ENCODE measurements around the gene UBE2Q2. TPM values are rescaled to one million over a fixed set of nuclear protein-coding genes. Genes with fewer than 3 reads are reported as not detected.
"Not testable (repeated sequence)": the region's sequence is repeated elsewhere in the genome, so short reads cannot be mapped to it uniquely, and the experiment has no call there.

The UBE2Q2 gene
- total RNA-seq, 3 donors from 2014 or later = 11.8 to 14.2 (median 13.3) TPM

DNA sequence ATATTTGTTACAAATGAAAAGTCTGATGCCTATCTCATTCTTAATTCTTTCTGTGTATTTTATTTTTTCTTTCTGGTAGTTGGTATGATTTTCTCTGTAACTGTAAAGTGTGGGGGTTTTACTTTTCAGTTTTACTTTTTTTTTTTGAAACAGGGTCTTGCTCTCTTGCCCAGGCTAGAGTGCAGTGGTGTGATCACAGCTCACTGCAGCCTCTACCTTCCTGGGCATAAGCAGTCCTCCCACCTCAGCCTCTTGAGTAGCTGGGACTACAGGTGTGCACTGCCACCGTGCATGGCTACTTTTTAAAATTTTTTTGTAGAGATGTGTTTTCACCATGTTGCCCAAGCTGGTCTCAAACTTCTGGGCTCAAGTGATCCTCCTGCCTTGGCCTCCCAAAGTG, 22.8 kb downstream of the UBE2Q2 start:
- not testable (repeated sequence) for ATAC-seq; H3K9me3 Mint-ChIP-seq; H3K4me3 Mint-ChIP-seq; H3K27me3 Mint-ChIP-seq (ENCODE audit: low read depth); DNase-seq
- Mint-ChIP-seq H3K36me3 (ENCODE audit: insufficient read depth) (peaks cover 26% of the 10 kb centered on the region), H3K4me1 (ENCODE audit: low read depth) (peaks cover 33% of the 10 kb centered on the region)

DNA sequence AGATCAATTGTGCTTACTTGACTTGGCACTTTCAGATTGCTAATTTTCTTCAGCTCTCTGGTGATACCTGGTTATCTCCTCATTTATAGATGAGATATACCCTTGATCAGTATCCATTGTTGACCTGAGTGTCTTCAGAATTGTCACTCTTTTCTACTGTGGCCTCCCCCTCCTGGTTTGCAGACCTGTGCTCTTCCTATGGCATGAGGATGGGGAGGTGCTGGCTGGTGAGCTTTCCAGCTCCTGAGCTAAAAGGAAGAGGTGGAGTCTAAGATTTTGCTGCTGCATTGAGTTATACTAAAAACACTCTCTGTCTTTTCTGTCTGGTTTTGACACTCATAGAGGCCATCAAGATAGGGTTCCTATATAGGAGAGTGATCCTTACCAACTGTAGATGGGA, 23.7 kb downstream of the UBE2Q2 start:
- ATAC-seq (no peak), DNase-seq (no peak)
- peaks cover 33% of the 10 kb centered on the region for H3K4me1 Mint-ChIP-seq (ENCODE audit: low read depth)
- H3K4me3 Mint-ChIP-seq = no peak overlapping the region
- H3K9me3 Mint-ChIP-seq = no peaks in the 10 kb centered on the region
- no peaks in the 10 kb centered on the region for H3K27me3 Mint-ChIP-seq (ENCODE audit: low read depth)
- peaks cover 27% of the 10 kb centered on the region for H3K36me3 Mint-ChIP-seq (ENCODE audit: insufficient read depth)

DNA sequence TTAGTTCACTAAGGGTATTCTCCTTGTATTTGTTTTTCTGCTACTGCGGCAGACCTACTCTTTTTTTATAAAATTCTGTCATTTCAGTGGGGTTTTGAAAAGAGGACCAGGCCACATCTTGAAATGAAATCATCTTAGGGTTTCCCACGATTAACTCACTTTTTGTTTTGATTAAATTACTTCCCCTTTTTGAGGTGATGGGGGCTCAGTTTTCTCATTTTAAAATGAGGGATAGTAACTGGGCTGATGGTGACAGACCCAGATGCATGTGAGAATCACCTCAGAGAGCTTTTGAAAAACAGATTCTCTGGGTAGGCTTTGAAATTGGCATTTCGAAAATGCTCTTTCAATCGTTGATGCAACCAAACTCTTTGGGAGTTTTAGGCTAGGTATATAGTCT, 24.2 kb downstream of the UBE2Q2 start:
- Mint-ChIP-seq H3K4me1 (ENCODE audit: low read depth) (peaks cover 33% of the 10 kb centered on the region), H3K9me3 (no peaks in the 10 kb centered on the region), H3K27me3 (ENCODE audit: low read depth) (no peaks in the 10 kb centered on the region), H3K36me3 (ENCODE audit: insufficient read depth) (peaks cover 27% of the 10 kb centered on the region), H3K4me3 (no peak overlapping the region)
- ATAC-seq (no peak), DNase-seq (no peak)

DNA sequence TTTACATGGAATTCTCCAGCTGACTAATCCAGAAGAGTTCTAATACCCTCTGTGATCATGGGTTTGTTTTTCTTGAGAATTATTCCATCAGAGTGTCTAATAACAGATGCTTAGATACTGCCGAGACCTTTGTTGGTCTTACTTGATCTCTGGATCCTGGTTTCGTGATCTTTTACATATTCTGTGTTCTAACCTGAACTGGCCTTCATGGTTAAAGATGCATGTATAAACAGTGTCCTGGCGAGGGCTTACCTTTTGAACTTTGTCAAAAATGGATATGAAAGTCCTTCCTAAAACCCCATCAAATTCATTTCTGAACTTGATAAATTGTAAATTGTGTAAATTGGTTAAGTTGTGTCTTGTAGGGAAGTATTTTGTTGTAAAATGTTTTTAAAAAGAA, 24.8 kb downstream of the UBE2Q2 start:
- DNase-seq (no peak), ATAC-seq (no peak)
- H3K4me1 Mint-ChIP-seq (ENCODE audit: low read depth) = peaks cover 31% of the 10 kb centered on the region
- no peak overlapping the region for H3K4me3 Mint-ChIP-seq
- H3K27me3 Mint-ChIP-seq (ENCODE audit: low read depth) = no peaks in the 10 kb centered on the region
- H3K36me3 Mint-ChIP-seq (ENCODE audit: insufficient read depth) = peaks cover 25% of the 10 kb centered on the region
- no peaks in the 10 kb centered on the region for H3K9me3 Mint-ChIP-seq

DNA sequence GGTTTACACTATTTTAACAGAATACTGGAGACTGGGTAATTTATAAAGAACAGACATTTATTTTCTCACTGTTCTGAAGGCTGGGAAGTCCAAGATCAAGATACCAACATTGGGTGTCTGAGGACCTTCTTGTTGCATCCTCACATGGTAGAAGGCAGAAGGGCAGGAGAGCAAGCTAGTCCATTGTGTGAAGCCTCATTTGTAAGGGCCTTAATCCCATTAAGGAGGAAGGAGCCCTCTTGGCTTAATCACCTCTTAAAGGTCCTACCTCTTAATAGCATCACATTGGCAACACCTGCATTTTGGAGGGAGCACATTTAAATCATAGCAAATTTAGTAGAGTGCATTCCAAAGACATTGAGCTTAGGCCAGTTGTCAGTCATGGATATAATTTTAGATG, 26.2 kb downstream of the UBE2Q2 start:
- Mint-ChIP-seq H3K36me3 (ENCODE audit: insufficient read depth) (peaks cover 24% of the 10 kb centered on the region), H3K9me3 (no peaks in the 10 kb centered on the region), H3K4me1 (ENCODE audit: low read depth) (peaks cover 25% of the 10 kb centered on the region), H3K4me3 (no peak overlapping the region), H3K27me3 (ENCODE audit: low read depth) (no peaks in the 10 kb centered on the region)
- no peak for DNase-seq
- ATAC-seq = no peak

DNA sequence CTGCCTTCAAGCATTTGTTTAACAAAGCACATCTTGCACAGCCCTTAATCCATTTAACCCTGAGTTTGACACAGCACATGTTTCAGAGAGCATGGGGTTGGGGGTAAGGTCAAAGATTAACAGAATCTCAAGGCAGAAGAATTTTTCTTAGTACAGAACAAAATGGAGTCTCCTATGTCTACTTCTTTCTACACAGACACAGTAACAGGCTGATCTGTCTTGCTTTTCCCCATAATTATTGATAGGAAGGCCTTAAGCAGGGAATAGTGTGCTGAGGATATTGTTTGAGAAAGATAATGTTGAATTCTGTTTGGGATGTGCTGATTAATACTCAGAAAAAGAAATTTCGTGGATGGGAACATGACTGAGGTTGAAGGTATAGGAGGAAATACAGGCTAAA, 28.3 kb downstream of the UBE2Q2 start:
- not testable (repeated sequence) for H3K4me3 Mint-ChIP-seq; H3K27me3 Mint-ChIP-seq (ENCODE audit: low read depth); ATAC-seq; H3K9me3 Mint-ChIP-seq; DNase-seq
- Mint-ChIP-seq H3K4me1 (ENCODE audit: low read depth) (peaks cover 13% of the 10 kb centered on the region), H3K36me3 (ENCODE audit: insufficient read depth) (peaks cover 33% of the 10 kb centered on the region)

DNA sequence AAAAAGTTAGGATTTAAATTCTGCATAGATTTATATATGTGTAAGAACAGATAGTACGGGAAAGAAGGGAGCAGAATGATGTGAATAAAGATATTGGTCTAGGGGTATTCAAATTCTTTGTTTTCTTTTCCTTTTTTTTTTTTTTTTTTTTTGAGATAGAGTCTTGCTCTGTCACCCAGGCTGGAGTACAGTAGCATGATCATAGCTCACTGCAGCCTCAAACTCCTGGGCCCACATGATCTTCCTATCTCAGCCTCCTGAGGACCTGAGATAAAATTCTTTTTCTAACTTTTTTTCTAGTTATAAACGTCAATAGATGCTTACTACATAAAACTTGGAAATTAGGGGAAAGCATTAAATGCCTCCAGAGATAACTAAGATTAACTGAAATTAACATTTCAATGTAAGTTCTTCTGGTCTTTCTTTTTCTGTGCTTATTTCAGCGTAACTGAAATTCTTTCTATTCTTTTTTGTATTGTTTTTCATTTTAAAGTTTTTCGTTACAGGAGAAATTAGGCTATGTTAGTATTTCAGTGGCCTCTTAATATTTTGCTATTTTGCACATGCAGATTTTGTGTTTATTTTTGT, 29.2 kb downstream of the UBE2Q2 start:
- no peak for DNase-seq
- no peak overlapping the region for H3K4me3 Mint-ChIP-seq
- H3K36me3 Mint-ChIP-seq (ENCODE audit: insufficient read depth) = peaks cover 33% of the 10 kb centered on the region
- ATAC-seq = no peak
- H3K27me3 Mint-ChIP-seq (ENCODE audit: low read depth) = no peaks in the 10 kb centered on the region
- H3K4me1 Mint-ChIP-seq (ENCODE audit: low read depth) = peaks cover 6% of the 10 kb centered on the region
- H3K9me3 Mint-ChIP-seq = no peaks in the 10 kb centered on the region

DNA sequence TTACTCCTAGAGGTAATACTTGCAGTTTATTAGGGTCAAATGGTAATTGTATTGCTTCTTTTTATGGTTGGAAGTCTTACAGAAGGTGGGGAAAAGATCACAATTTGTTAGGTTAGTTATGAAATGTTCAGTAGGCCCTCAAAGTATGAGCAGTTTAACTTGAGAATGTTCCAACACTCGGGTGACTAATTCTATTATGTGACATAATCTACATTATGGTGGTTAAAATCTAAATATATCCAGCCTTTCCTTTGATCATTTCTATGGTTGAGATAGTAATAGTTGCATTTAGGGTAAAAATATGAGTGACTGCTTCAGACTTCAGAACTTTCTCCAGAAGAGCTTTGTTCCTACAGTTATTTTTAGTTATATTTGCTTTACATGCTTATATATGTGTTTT, 40.8 kb downstream of the UBE2Q2 start:
- DNase-seq (no peak), ATAC-seq (no peak)
- peaks cover 2% of the 10 kb centered on the region for H3K4me1 Mint-ChIP-seq (ENCODE audit: low read depth)
- H3K36me3 Mint-ChIP-seq (ENCODE audit: insufficient read depth) = peaks cover 30% of the 10 kb centered on the region
- H3K27me3 Mint-ChIP-seq (ENCODE audit: low read depth) = no peaks in the 10 kb centered on the region
- no peaks in the 10 kb centered on the region for H3K9me3 Mint-ChIP-seq
- no peak overlapping the region for H3K4me3 Mint-ChIP-seq

DNA sequence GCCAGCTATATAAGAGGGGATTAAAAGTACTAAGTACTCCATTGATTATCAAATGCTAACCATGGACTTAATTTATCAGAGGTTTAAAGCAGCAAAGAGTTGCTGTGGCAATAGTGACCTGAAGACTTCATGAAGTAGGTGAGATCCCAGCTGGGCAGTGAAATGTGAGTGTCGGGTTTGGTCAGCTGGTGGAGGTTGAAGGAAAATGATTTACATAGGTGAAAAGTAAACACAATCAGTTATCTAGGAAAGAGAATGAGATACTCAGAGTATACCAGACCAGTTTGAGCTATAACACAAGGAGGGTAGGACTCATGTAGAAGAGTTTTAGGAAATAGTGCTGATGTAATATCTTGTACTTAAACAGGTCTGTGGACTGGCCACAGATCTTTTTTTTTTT, 43.9 kb downstream of the UBE2Q2 start:
- H3K4me1 Mint-ChIP-seq (ENCODE audit: low read depth) = peaks cover 14% of the 10 kb centered on the region
- peaks cover 21% of the 10 kb centered on the region for H3K36me3 Mint-ChIP-seq (ENCODE audit: insufficient read depth)
- H3K27me3 Mint-ChIP-seq (ENCODE audit: low read depth) = no peaks in the 10 kb centered on the region

DNA sequence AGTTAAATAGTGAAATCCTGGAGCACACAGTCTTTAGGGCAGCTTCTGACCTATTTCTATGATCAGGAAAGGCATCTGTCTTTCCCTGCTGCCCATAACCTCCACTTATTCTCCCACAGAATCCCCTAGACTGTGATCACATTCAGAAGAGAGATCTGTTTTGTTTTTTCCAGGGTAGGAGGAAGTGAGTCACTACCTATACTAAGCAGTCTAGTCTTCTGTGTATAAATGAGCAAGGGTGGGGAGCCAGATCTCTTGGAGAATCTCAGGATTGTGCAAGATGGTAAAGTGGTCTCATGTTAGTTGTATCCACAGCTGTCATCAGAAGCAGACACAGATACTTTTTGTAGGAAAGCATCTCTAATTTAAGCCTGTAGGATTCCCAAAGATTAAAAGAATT, 48.6 kb downstream of the UBE2Q2 start:
- Mint-ChIP-seq H3K36me3 (ENCODE audit: insufficient read depth) (peaks cover 15% of the 10 kb centered on the region), H3K27me3 (ENCODE audit: low read depth) (no peaks in the 10 kb centered on the region)
- ATAC-seq = peak; percentile 46 to 57

More for the DNA sequence above, 43.9 kb downstream of the UBE2Q2 start:
- ATAC-seq (no peak), DNase-seq (no peak)
- Mint-ChIP-seq H3K9me3 (no peaks in the 10 kb centered on the region), H3K4me3 (no peak overlapping the region)

DNA sequence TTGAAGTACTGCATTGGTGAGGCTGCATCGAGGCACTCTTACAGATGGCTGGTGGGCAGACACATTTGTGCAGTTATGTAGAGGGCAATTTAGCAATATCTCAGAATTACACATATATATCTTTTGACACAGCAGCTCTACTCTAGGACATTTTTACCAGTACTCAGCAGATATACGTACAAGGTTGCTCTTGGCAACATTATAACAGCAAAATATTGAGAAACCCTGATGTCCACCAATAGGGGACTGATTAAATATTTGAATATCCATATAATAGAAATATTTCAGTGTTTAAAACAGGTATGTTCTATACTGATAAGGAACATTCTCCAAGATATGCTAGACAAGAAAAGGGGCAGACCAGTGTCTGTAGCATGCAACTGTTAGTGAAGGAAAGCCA, 52.5 kb downstream of the UBE2Q2 start:
- DNase-seq = no peak
- peaks cover 10% of the 10 kb centered on the region for H3K36me3 Mint-ChIP-seq (ENCODE audit: insufficient read depth)
- H3K9me3 Mint-ChIP-seq = no peaks in the 10 kb centered on the region
- H3K27me3 Mint-ChIP-seq (ENCODE audit: low read depth) = no peaks in the 10 kb centered on the region
- H3K4me3 Mint-ChIP-seq = no peak overlapping the region
- peaks cover 13% of the 10 kb centered on the region for H3K4me1 Mint-ChIP-seq (ENCODE audit: low read depth)
- no peak for ATAC-seq

More for the DNA sequence above, 48.6 kb downstream of the UBE2Q2 start:
- no peak overlapping the region for H3K4me3 Mint-ChIP-seq
- H3K9me3 Mint-ChIP-seq = no peaks in the 10 kb centered on the region
- DNase-seq = no peak
- H3K4me1 Mint-ChIP-seq (ENCODE audit: low read depth) = peaks cover 12% of the 10 kb centered on the region

DNA sequence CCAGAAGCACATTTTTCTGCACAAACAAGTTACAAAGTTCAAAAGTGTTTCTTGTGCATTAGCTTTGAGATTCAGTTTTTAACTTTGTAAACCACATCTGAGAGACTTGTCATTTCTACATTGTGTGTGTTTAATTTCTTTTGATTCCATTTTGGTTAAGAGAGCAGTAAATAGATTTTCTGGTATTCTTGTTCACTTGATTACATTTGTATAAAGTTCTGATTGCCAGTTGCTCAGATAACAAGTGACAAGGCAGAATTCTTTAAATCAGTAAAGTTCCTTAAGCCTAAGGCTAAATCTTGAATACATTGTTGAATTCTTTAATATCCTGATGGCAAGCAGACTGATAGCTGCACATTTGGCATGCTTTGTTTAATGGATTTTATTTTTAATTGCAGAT, 57.3 kb downstream of the UBE2Q2 start:
- H3K36me3 Mint-ChIP-seq (ENCODE audit: insufficient read depth) = peaks cover 13% of the 10 kb centered on the region
- ATAC-seq (no peak), DNase-seq (no peak)
- H3K4me1 Mint-ChIP-seq (ENCODE audit: low read depth) = peaks cover 31% of the 10 kb centered on the region
- H3K27me3 Mint-ChIP-seq (ENCODE audit: low read depth) = no peaks in the 10 kb centered on the region
- peak overlapping the region; percentile 54 for H3K4me3 Mint-ChIP-seq
- no peaks in the 10 kb centered on the region for H3K9me3 Mint-ChIP-seq

DNA sequence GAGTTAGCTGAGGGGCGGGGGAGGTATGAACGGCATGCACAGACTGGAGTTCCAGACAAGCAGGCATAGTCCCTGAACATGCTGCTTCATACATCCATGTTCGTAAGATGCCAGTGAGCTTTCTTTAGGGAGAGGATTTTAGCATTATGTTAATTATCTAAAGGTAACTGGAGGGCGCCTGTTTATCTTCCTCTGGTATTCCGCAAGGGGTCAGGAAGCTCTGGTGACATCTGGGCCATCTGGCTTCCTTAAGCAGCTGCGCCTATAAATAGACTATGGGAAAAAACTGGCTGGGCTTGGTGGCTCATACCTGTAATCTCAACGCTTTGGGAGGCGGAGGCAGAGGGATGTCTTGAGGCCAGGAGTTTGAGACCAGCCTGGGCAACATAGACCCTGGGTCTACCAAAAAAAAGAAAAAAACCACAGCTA, 58.9 kb downstream of the UBE2Q2 start:
- H3K4me3 Mint-ChIP-seq = peak overlapping the region; percentile 60
- ATAC-seq = no peak
- no peaks in the 10 kb centered on the region for H3K9me3 Mint-ChIP-seq
- H3K36me3 Mint-ChIP-seq (ENCODE audit: insufficient read depth) = peaks cover 16% of the 10 kb centered on the region
- no peaks in the 10 kb centered on the region for H3K27me3 Mint-ChIP-seq (ENCODE audit: low read depth)
- H3K4me1 Mint-ChIP-seq (ENCODE audit: low read depth) = peaks cover 39% of the 10 kb centered on the region
- DNase-seq = no peak

DNA sequence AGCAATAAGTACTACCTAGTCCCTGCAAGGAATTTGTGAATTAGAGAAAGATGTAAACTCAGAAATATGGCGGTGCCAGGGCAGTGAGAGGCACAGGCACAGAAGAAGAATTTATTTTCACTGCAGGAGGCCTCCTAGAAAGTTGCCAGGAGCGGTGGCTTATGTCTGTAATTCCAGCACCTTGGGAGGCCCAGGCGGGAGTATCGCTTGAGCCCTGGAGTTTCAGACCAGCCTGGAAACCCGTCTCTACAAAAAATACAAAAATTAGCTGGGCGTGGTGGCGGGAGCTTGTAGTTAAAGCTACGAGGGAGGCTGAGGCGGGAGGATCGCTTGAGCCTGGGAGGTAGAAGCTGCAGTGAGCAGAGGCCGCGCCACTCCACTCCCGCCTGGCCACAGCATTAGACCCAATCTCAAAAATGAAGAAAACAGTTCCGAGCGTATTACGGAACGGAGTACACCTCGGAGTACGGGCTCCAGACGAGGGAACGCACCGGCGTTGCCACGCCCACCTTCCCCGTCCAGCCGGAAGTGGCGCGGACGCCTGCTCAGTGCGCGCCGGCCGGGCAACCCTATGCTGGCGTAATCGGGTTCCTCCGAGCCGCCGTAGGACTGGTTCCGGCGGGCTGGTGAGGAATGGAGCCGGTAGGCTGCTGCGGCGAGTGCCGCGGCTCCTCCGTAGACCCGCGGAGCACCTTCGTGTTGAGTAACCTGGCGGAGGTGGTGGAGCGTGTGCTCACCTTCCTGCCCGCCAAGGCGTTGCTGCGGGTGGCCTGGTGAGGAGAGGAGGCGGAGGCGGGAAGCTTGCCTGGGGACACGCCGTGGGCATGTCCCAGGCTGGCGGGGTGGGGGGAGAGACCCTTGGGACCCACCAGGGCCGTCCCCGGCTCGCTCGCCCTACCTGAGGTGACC, 60.3 kb downstream of the UBE2Q2 start, which contains the start of gene FBXO22:
FBXO22 (plus strand) TSS at position 548 of the 909 bp plus-strand sequence; CDS start at position 634, 86 bp downstream.
- peak; percentile 85 for DNase-seq
- H3K4me1 Mint-ChIP-seq (ENCODE audit: low read depth) = peaks cover 42% of the 10 kb centered on the region
- H3K27me3 Mint-ChIP-seq (ENCODE audit: low read depth) = no peaks in the 10 kb centered on the region
- ATAC-seq = peak; percentile 95 to 96
- H3K9me3 Mint-ChIP-seq = no peaks in the 10 kb centered on the region
- peak within 1 kb of the TSS; percentile 99 for H3K4me3 Mint-ChIP-seq
- peaks cover 10% of the 10 kb centered on the region for H3K36me3 Mint-ChIP-seq (ENCODE audit: insufficient read depth)

DNA sequence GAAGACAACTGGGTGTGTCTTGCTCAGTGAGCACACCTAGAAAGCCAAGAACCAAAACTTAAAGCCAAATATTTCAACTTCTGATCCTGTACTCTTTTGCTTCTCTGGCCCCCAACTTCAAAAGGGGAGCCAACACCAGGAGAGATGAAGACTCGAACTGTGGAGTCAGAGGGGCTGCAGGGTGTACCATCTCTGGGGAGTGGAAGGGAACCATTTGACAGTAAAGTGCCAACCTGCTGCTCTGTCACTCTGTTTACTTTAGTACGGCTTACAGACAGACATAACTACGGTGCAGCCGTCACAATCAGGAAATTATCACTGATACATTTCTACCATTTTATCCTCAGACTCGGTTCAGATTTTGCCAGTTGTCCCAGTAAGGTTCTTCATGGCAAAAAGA, 62.0 kb downstream of the UBE2Q2 start:
- Mint-ChIP-seq H3K36me3 (ENCODE audit: insufficient read depth) (peaks cover 22% of the 10 kb centered on the region), H3K4me1 (ENCODE audit: low read depth) (peaks cover 53% of the 10 kb centered on the region), H3K9me3 (no peaks in the 10 kb centered on the region), H3K27me3 (ENCODE audit: low read depth) (no peaks in the 10 kb centered on the region), H3K4me3 (peak overlapping the region; percentile 99)
- DNase-seq = no peak
- ATAC-seq = no peak

All from activated T-cell treated with anti-CD3 and anti-CD28 coated beads, Interleukin-2, amount 50 U/mL, for 4 hours (primary cell).